GM15510 (cell line): ENCODE data around the gene SFSWAP.

Experiments
- POLR2A ChIP-seq: IDR thresholded peaks from 3 replicates; pipeline ENCODE4 v1.6.1; 2011; ENCODE audit warnings: borderline replicate concordance; ENCODE audit not compliant: insufficient read length; ENCODE audit errors: extremely low read depth

SFSWAP gene

DNA sequence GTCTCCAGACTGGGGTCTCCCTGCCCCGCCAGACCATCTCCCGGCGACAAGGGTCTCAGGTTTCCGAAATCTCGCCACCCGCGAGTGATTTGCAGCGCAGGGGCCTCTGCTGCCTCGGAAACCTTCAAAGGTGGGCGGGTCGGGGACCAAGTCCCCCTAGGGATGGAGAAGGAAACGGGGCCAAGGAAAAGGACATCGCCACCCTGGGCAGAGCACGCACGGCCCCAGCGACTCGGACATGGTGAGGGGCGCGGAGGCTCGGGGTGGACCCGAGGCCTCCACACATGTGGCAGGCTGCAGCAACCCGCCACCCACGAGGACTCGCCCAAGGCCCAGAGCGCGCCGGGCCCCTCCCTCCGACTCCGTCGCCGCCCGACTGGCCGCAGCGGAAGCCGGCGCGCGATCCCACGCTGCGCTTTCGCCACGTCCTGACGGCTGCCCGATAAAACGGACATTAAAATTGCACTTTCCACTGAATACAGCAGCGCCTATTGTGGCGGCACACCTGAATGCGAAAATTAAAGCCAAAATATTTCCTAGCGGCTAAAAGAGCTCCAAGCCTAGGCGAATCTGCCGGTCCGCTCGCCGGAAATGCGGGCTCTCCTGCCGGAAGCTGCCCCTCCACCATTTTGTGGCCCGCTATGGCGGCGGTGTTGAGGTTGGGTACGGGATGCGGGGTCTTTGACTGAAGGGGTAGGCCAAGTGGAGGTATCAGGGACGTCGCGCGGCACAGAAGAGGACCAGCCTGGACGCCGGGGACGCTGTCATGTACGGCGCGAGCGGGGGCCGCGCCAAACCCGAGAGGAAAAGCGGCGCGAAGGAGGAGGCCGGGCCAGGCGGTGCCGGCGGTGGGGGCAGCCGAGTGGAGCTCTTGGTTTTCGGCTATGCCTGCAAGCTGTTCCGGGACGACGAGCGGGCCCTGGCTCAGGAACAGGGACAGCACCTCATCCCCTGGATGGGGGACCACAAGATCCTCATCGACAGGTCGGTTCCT, at the start of gene SFSWAP:
SFSWAP (plus strand) TSS at position 627 of the 994 bp plus-strand sequence; CDS start at position 767, 140 bp downstream.
- TF ChIP-seq POLR2A: peak; percentile 79

DNA sequence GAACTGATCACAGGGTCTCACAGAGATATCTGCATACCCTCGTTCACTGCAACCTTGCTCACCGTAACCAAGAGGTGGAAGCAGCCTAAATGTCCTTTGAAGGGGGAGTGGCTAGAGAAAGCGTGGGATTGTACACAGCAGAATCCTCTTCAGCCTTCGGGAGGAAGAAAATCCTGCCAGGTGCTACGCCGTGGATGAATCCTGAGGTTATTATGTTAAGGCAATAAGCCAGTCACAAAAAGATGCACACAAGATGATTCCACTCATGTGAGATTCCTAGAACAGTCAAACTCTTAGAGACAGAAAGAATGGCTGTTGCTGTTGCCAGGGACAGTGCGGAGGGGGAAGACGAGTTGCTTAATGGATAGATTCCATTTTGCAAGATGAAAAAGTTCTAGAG, 39.6 kb upstream of the SFSWAP start:
- no peak for TF ChIP-seq POLR2A

DNA sequence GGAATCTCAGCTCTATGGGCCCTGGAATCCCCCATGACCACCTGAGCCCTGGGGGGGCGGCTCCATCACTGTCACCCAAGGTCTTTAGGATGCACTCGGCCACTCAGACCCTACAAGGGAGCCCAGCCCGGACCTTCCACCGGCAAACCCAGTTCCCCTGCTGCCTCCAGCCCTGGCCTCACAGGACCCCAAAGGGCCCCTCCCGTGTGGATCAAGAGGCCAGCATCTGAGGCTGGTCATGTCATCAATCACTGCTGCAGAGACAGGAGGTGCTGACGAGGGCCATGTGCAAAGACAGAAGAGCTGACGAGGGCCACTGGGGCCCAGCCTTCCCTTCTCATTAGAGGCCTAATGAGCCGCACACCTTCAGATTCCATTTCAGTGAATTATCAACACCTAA, 39.0 kb upstream of the SFSWAP start:
- TF ChIP-seq POLR2A: no peak

DNA sequence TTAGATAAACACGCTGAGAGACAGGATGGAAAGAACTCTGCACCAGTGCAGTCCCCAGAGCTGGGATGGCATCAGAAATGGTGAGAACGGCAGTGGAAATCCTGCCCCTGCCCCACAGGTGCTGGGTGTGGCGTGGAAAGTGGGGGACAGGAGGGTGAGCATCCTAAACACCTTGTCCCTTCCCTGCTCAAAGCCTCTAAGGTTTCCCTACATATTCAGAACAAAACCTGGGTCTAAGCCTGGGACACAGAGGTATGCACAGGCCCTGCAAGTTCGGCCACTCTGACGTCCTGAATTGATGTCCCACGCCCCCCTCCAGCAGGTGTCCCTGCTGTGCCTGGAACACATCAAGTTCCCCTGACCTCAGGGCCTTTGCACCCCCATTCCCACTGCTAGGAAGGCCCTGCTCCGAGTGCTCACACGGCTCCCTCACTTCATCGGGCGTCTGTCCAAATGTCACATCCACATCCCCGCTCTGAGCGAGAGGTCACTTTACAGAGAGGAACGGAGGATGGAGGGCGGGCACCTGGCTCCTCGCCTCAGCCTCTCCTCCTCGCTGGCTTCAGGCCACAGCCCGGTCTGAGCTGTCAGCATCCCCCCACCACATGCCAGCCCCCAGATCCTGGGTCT, 38.5 kb upstream of the SFSWAP start:
- TF ChIP-seq POLR2A: no peak

DNA sequence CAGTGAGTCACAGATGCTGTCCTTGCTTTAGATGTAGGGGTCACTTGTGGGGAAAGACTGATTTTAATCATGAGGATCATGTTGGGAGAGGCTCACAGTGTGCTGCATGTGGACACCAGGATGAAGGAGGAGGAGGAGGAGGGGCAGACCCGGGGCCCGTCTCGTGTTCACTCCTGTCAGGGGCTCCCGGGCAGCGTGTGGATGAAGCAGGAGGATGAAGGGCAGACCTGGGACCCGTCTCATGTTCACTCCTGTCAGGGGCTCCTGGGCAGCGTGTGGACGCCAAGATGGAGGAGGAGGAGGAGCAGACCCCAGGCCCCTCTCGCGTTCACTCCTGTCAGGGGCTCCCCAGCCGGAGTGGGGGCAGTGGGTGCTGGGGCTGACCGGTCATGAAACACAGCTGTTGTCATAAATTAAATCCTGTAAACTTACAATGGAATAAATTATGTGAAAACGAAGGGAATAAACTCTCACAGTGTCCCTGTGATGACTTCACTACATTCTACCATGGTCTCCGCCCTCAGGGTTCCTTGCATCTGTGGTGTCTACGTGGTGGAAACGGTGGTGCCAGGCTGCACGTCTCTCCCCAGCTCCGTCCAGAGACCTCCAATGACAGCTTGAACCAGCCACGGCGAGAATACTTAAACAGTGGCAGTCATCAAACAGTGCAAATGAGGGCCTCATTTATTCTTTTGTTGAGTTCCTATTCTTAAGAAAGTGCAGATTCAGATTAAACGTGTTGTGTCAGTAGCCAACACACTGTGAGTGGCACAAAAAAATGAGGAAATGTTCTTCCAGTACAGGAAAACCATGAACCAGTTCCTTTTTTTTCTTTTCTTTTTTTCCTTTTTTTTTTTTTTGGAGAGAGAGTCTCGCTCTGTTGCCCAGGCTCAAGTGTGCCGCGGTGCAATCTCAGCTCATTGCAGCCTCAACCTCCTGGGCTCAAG, 37.7 kb upstream of the SFSWAP start:
- TF ChIP-seq POLR2A: no peak

DNA sequence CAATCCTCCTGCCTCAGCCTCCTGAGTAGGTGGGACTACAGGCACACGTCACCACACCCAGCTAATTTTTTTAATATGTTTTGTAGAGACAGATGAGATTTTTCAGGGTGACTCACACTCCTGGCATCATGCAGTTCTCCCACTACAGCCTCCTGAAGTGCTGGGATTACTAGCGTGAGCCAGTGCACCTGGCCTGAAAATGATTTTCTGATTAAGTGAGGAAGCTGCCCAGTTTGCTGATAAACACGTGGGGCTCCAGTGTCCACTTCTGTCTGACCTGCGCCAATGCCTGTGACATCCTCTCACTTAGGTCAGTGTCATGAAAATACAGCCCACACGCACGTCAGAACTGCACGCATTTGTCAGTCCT, 37.0 kb upstream of the SFSWAP start:
- TF ChIP-seq POLR2A: no peak

DNA sequence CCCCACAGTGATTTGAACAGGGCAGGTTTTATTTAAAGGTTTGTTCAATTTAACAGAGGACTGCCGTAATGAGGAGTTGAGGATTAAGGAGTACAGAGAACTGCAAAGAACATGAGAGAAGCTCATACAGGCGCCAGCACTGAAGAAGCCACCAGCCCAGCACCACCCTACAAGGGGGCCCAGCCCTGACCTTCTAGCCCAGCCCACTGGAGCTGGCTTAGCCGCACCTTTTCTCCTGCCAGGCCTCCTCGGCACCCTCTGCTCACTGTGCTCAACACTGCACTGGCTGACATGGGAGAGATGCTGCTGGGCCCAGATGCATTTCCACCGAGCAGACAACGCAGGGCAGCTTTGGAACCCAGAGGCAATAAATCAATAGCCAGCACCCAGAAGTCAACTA, 36.5 kb upstream of the SFSWAP start:
- no peak for TF ChIP-seq POLR2A

DNA sequence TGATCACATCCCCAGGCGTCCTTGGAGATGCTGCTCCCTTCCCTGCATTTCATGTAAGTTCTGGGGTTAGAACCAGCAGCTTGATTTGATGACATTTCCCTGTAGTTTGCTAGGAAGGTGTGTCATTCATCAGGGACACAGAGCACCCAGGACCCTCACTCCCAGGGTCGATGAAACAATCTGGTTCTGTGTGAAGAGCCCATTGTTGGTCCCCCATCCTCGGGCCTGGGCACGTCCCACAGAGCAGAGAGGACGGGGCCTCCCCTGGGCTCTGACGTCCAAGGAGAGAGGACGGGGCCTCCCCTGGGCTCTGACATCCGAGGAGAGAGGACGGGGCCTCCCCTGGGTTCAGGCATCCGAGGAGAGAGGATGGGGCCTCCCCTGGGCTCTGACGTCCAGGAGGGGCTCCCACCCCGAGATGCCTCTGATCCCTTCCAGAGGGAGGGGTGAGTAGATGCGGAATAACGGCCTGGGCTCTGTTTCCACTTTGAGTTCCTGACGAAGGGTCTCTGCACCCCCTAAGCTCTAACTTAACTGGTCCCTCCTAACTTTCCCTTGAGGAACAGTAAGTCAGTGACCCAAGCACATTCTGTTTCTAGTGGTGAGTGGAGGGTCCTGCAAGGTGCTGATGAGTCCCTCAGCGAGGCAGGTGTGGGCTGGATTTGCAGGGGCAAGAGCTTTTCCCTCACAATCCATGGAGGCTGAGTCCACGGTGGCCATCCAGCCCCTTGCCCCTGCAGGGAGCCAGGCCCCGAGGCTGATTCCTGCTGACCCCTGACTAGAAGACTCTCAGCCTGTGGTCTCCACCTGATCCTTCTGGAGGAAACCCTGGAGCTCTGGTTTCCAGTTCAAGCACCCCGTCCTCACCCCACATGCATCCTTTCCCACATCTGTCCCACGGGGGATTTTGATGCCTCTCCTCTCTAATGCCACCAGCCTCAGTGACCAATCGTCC, 35.5 kb upstream of the SFSWAP start:
- TF ChIP-seq POLR2A: no peak

DNA sequence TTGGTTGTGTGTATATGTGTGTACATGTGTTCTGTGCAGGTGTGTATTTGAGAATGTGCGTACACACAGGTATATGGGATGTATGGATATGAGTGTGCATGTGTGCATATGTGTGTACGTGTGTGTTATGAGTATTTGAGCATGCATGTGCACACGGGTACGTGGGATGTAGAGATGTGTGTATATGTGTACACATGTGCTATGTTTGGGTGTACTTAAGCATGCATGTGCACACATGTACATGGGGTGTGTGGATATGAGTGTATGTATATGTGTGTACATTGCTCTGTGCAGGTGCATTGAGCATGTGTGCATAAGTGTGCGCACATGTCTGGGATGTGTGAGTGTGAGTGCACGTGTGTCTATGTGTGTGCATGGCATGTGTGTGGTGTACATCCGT, 34.3 kb upstream of the SFSWAP start:
- TF ChIP-seq POLR2A: no peak

DNA sequence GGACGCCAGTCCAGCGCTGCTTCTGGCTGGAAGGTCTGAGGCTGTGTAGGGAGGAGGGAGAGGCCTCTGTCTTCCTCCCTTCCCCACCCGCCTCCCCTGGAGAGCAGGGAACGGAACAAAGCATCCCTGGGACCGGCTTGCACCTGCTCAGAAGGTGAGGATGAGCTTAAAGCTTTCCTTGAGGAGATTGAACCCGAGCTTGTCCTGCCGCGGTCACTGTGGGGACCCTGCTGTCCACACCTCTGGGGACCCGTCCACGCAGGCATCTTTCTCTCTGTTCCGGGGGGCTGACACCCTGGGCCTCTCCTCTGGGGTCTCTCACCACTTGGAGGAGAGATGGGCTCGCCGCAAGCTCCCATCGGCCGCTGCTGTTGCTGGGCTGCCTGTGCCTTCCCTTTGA, 33.2 kb upstream of the SFSWAP start:
- no peak for TF ChIP-seq POLR2A

DNA sequence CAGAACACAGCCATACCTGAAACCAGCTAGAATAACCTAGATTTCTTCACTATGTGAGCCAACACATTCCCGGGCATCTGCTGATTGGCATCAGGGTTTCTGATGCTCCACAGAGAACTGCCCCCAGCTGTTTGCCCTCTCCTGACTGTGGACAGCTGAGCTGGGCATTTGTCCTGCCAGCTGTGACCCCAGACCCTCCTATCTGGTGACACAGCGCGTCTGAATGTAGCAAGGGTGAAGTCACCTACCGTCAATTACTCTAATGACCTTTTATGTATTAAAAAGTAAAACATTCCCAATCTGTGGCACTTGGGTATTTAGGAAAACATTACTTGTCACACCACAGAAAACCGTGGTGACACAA, 29.7 kb upstream of the SFSWAP start:
- no peak for TF ChIP-seq POLR2A

DNA sequence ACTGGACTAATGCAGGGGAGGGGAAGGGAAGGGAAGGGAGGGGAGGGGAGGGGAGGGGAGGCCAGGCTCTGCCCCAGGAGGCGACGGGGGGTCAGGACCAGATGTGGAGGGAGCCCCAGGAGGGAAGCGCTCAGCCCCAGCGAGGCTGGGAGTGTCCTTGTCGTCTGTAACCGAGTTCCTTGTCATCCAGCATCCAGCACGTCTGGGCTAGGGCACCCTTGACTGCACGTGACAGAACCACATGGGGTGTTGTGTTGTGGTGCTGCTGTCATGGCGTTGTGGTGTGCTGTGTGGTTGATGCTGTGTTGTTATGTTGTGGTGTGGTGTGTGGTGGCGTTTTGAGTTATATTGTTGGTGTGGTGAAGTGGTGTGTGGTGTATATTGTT, 28.4 kb upstream of the SFSWAP start:
- no peak for TF ChIP-seq POLR2A

DNA sequence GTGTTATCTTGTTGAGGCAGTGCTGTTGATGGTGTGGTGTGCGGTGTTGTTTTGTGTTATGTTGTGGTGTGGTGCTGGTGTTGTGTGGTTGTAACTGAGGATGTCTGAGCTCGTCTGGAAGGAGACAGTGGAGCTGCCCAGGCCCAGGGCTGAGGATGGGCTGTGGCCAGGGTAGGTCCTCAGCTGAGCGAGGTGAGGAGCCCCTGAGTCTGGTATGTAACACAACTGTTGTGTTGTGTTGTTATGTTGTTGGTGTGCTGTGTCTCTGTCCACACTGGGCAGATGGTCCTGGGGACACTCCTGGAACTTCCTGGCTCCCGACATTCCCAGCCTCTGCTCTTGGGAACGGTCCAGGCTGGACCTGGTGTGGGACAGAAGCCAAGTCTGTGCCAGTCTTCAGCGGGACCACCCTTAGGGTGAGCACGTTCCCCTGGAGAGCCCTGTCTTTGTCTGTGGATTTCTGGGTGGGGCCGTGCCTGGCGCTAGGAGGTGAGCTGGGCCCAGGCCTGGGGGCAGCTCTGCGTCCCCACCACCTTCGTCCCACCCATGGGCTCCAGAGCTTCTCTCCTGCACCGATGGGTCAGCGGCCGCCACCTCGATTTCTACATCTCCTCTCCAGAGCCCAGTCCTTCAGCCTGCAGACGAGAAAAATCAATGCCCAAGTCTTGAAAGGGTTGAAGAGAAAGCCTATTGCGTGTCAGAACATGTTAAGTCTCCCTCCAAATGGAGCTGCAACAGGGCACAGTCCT, 27.4 kb upstream of the SFSWAP start:
- TF ChIP-seq POLR2A: no peak
